ENCODE data around the gene CASP3. TPM values are rescaled to one million over a fixed set of nuclear protein-coding genes. Genes with fewer than 3 reads are reported as not detected.
"Not testable (repeated sequence)": the region's sequence is repeated elsewhere in the genome, so short reads cannot be mapped to it uniquely, and the experiment has no call there.

The CASP3 gene
- total and polyA plus RNA-seq, 7 donors, result 13.8 to 49.7 (median 20.9) TPM

GRCh38 chr4:184666670-184667069 is 17.4 kb upstream of the CASP3 start:
- Histone ChIP-seq H3K27ac (no peak overlapping the region), H3K4me3 (no peak overlapping the region), H3K4me1 (no peaks in the 10 kb centered on the region), H3K36me3 (ENCODE audit: insufficient read depth in 1 of 2, low read depth in 1 of 2) (peaks cover 0 to 61% of the 10 kb centered on the region in 2 donors), H3K9me3 (no peaks in the 10 kb centered on the region), H3K27me3 (ENCODE audit: insufficient read depth in 3 of 3, low read length in 2 of 3) (no peaks in the 10 kb centered on the region)
- TF ChIP-seq CTCF (IDR thresholded peaks at IDR 0.05), result no peak
- DNase-seq (no peak), ATAC-seq (no peak)
- WGBS, 3 donors, result 77 to 83% (median 79%) methylated on average over 6 of the region's 6 CpGs
- intact Hi-C loops (cut with DNase I), result no loop called here

- DNase-seq, result no peak
- peak; percentile 57 to 89 (median 76) for ATAC-seq
Measured at GRCh38 chr4:184664445-184665210, 15.4 kb upstream of the CASP3 start.

GRCh38 chr4:184662236-184662635 is 13.0 kb upstream of the CASP3 start:
- intact Hi-C loops (cut with DNase I), result no loop called here
- DNase-seq, result no peak
- no peak overlapping the region for H3K27ac ChIP-seq
- TF ChIP-seq CTCF (IDR thresholded peaks at IDR 0.05), result no peak
- peaks cover 0 to 56% of the 10 kb centered on the region in 2 donors for H3K36me3 ChIP-seq (ENCODE audit: insufficient read depth in 1 of 2, low read depth in 1 of 2)
- H3K9me3 ChIP-seq, result no peaks in the 10 kb centered on the region
- no peak overlapping the region for H3K4me3 ChIP-seq
- H3K27me3 ChIP-seq (ENCODE audit: insufficient read depth in 3 of 3, low read length in 2 of 3), result no peaks in the 10 kb centered on the region
- WGBS, 3 donors, result 58 to 78% (median 66%) methylated on average over 1 of the region's 1 CpG
- H3K4me1 ChIP-seq, result no peaks in the 10 kb centered on the region
- ATAC-seq, result no peak

More at GRCh38 chr4:184664445-184665210, 15.4 kb upstream of the CASP3 start:
- 59 to 68% (median 60%) methylated on average over 6 of the region's 6 CpGs for WGBS, 3 donors
- H3K27me3 ChIP-seq (ENCODE audit: insufficient read depth in 3 of 3, low read length in 2 of 3), result no peaks in the 10 kb centered on the region
- H3K9me3 ChIP-seq, result no peaks in the 10 kb centered on the region
- no peak for TF ChIP-seq CTCF (IDR thresholded peaks at IDR 0.05)
- H3K4me1 ChIP-seq, result no peaks in the 10 kb centered on the region
- H3K36me3 ChIP-seq (ENCODE audit: insufficient read depth in 1 of 2, low read depth in 1 of 2), result peaks cover 0 to 64% of the 10 kb centered on the region in 2 donors
- no peak overlapping the region for H3K4me3 ChIP-seq
- no peak overlapping the region for H3K27ac ChIP-seq
- intact Hi-C loops (cut with DNase I), result no loop called here

GRCh38 chr4:184660978-184661377 is 11.7 kb upstream of the CASP3 start:
- Histone ChIP-seq H3K4me3 (no peak overlapping the region), H3K36me3 (ENCODE audit: insufficient read depth in 1 of 2, low read depth in 1 of 2) (peaks cover 0 to 47% of the 10 kb centered on the region in 2 donors), H3K27me3 (ENCODE audit: insufficient read depth in 3 of 3, low read length in 2 of 3) (no peaks in the 10 kb centered on the region), H3K9me3 (no peaks in the 10 kb centered on the region), H3K4me1 (peaks cover 8% of the 10 kb centered on the region), H3K27ac (no peak overlapping the region)
- ATAC-seq, result no peak
- DNase-seq, result no peak
- no peak for TF ChIP-seq CTCF (IDR thresholded peaks at IDR 0.05)
- intact Hi-C loops (cut with DNase I), result no loop called here

GRCh38 chr4:184657820-184658219 is 8.6 kb upstream of the CASP3 start:
- H3K9me3 ChIP-seq; ATAC-seq; DNase-seq; H3K27ac ChIP-seq; H3K27me3 ChIP-seq (ENCODE audit: insufficient read depth in 3 of 3, low read length in 2 of 3); H3K4me3 ChIP-seq: not testable (repeated sequence)
- intact Hi-C loops (cut with DNase I), result loop anchor here (5.0 to 10.0 kb wide), 2 partner anchors 69 to 737 kb away; partner anchors contain the start of genes ANKRD37 (in 1 of the 2) and LRP2BP (in 1 of the 2)
- peaks cover 25% of the 10 kb centered on the region for H3K4me1 ChIP-seq
- peaks cover 0 to 41% of the 10 kb centered on the region in 2 donors for H3K36me3 ChIP-seq (ENCODE audit: insufficient read depth in 1 of 2, low read depth in 1 of 2)
- 97 to 98% (median 98%) methylated on average over 9 of the region's 9 CpGs for WGBS, 3 donors
